OCI-LY1 (cell line): ENCODE measurements around the gene MIER3.

ENCODE experiments used
- H2AFZ ChIP-seq: fragments of 200-600 bp; sonication (generic), shearing (Covaris generic); 2 replicates; pipeline ENCODE4 v1.6.0; 2014; ENCODE audit warnings: antibody characterized with exemption, mild to moderate bottlenecking, low read length
- H3F3A ChIP-seq: fragments of 200-600 bp; sonication (generic), shearing (Covaris generic); 2 replicates; pipeline ENCODE4 v1.6.0; 2014; ENCODE audit warnings: mild to moderate bottlenecking, antibody characterized with exemption, low read length, moderate library complexity; ENCODE audit not compliant: insufficient read depth
- H3K27ac ChIP-seq: fragments of 200-600 bp; sonication (generic); 2 replicates; pipeline ENCODE4 v1.5.1; 2014; ENCODE audit warnings: low read length, mixed run types, mild to moderate bottlenecking, low read depth; ENCODE audit not compliant: poor library complexity, severe bottlenecking
- H3K27me3 ChIP-seq: fragments of 200-600 bp; sonication (generic); 2 replicates; pipeline ENCODE4 v1.6.0; 2014; ENCODE audit warnings: antibody characterized with exemption, mild to moderate bottlenecking, low read length, moderate library complexity; ENCODE audit not compliant: insufficient read depth
- H3K36me3 ChIP-seq: fragments of 200-600 bp; sonication (generic); 2 replicates; pipeline ENCODE4 v1.6.1; 2014; ENCODE audit warnings: mild to moderate bottlenecking, antibody characterized with exemption, low read length, moderate library complexity, mixed read lengths; ENCODE audit not compliant: insufficient read depth
- H3K4me1 ChIP-seq: fragments of 200-600 bp; sonication (generic); 2 replicates; pipeline ENCODE4 v1.5.1; 2014; ENCODE audit warnings: mild to moderate bottlenecking, low read length, moderate library complexity; ENCODE audit not compliant: insufficient read depth, severe bottlenecking
- H3K4me2 ChIP-seq: fragments of 200-600 bp; sonication (generic), shearing (Covaris generic); 2 replicates; pipeline ENCODE4 v1.6.1; 2014; ENCODE audit warnings: low read length
- H3K4me3 ChIP-seq: fragments of 200-600 bp; sonication (generic); 2 replicates; pipeline ENCODE4 v1.5.1; 2014; ENCODE audit warnings: low read length, low read depth, mild to moderate bottlenecking, mixed read lengths; ENCODE audit not compliant: poor library complexity, severe bottlenecking
- H3K79me2 ChIP-seq: fragments of 200-600 bp; shearing (Covaris generic); 2 replicates; pipeline ENCODE4 v1.6.1; 2016; ENCODE audit warnings: mixed run types, low read length, mixed read lengths; ENCODE audit not compliant: insufficient read depth
- H3K9ac ChIP-seq: fragments of 200-600 bp; sonication (generic), shearing (Covaris generic); 2 replicates; pipeline ENCODE4 v1.6.1; 2014; ENCODE audit warnings: mild to moderate bottlenecking, low read length, mixed read lengths
- H3K9me2 ChIP-seq: fragments of 200-600 bp; sonication (generic), shearing (Covaris generic); 2 replicates; pipeline ENCODE4 v1.6.1; 2014; ENCODE audit warnings: low read depth, mild to moderate bottlenecking, low read length, mixed read lengths
- H3K9me3 ChIP-seq: fragments of 200-600 bp; shearing (Covaris generic); 2 replicates; pipeline ENCODE4 v1.6.1; 2014; ENCODE audit warnings: low read length, mixed read lengths
- H4K20me1 ChIP-seq: fragments of 200-600 bp; sonication (generic), shearing (Covaris generic); 2 replicates; pipeline ENCODE4 v1.6.0; 2016; ENCODE audit warnings: mild to moderate bottlenecking, low read length; ENCODE audit not compliant: insufficient read depth
- CTCF ChIP-seq: fragments of 200-600 bp; sonication (generic), shearing (Covaris generic); IDR thresholded peaks from 2 replicates; pipeline ENCODE4 v1.5.1; 2017; ENCODE audit warnings: mild to moderate bottlenecking, antibody characterized with exemption, low read length, moderate library complexity, mixed read lengths
- EZH2 ChIP-seq: fragments of 200-600 bp; sonication (generic), shearing (Covaris generic); IDR thresholded peaks from 2 replicates; pipeline ENCODE4 v1.8.0; 2017; ENCODE audit warnings: borderline replicate concordance, mixed run types, mild to moderate bottlenecking, antibody characterized with exemption, low read length, moderate library complexity, mixed read lengths

Gene MIER3

GRCh38 chr5:56919942-56920662 lies 31.8 kb downstream of the MIER3 start:
- Histone ChIP-seq H3K4me1 (no peaks in the 10 kb centered on the region), H3K9me2 (no peaks in the 10 kb centered on the region), H3F3A (no peaks in the 10 kb centered on the region), H3K9me3 (no peaks in the 10 kb centered on the region), H3K79me2 (no peaks in the 10 kb centered on the region), H4K20me1 (no peaks in the 10 kb centered on the region), H2AFZ (no peak overlapping the region), H3K4me3 (no peak overlapping the region), H3K9ac (no peak overlapping the region), H3K27me3 (no peaks in the 10 kb centered on the region), H3K4me2 (no peak overlapping the region), H3K36me3 (peaks cover 56% of the 10 kb centered on the region), H3K27ac (no peak overlapping the region)
- TF ChIP-seq CTCF: no peak
- no peak for TF ChIP-seq EZH2

GRCh38 chr5:56918054-56918453 lies 33.9 kb downstream of the MIER3 start:
- Histone ChIP-seq H3K27ac (no peak overlapping the region), H3K79me2 (no peaks in the 10 kb centered on the region), H3K9me2 (no peaks in the 10 kb centered on the region), H4K20me1 (no peaks in the 10 kb centered on the region), H3K27me3 (no peaks in the 10 kb centered on the region), H3K4me2 (no peak overlapping the region), H3K9me3 (no peaks in the 10 kb centered on the region), H3K9ac (no peak overlapping the region), H3K4me3 (no peak overlapping the region), H3K36me3 (peaks cover 36% of the 10 kb centered on the region), H2AFZ (no peak overlapping the region), H3F3A (no peaks in the 10 kb centered on the region), H3K4me1 (no peaks in the 10 kb centered on the region)
- no peak for TF ChIP-seq EZH2

GRCh38 chr5:56917534-56917933 lies 34.4 kb downstream of the MIER3 start:
- H3K27me3 ChIP-seq: no peaks in the 10 kb centered on the region
- H3K27ac ChIP-seq: no peak overlapping the region
- H3K79me2 ChIP-seq: no peaks in the 10 kb centered on the region
- H3K4me2 ChIP-seq: no peak overlapping the region
- no peaks in the 10 kb centered on the region for H3K9me3 ChIP-seq
- H3K4me3 ChIP-seq: no peak overlapping the region
- H3K9me2 ChIP-seq: no peaks in the 10 kb centered on the region
- H2AFZ ChIP-seq: no peak overlapping the region
- H3K9ac ChIP-seq: no peak overlapping the region
- TF ChIP-seq EZH2 (no peak), CTCF (no peak)
- no peaks in the 10 kb centered on the region for H4K20me1 ChIP-seq
- H3K36me3 ChIP-seq: peaks cover 31% of the 10 kb centered on the region
- no peaks in the 10 kb centered on the region for H3F3A ChIP-seq
- H3K4me1 ChIP-seq: no peaks in the 10 kb centered on the region

- Histone ChIP-seq H3K9me3 (no peaks in the 10 kb centered on the region), H4K20me1 (no peaks in the 10 kb centered on the region), H3K4me1 (peaks cover 11% of the 10 kb centered on the region), H3K9me2 (no peaks in the 10 kb centered on the region), H3F3A (no peaks in the 10 kb centered on the region), H3K79me2 (no peaks in the 10 kb centered on the region), H3K9ac (no peak overlapping the region), H3K27ac (no peak overlapping the region), H3K27me3 (no peaks in the 10 kb centered on the region), H3K4me3 (no peak overlapping the region), H3K36me3 (0 out of 2 replicates have a peak, but pooled peaks cover 6% of the 10 kb centered on the region), H2AFZ (no peak overlapping the region), H3K4me2 (no peak overlapping the region)
- TF ChIP-seq CTCF (no peak), EZH2 (no peak)
Measured at GRCh38 chr5:56914678-56915077, 37.2 kb downstream of the MIER3 start.
